GM23338 (cell line): ENCODE results near the gene PTPRN2.

Experiments
- CREB1 ChIP-seq: fragments of 250-450 bp; sonication (Bioruptor Pico); IDR thresholded peaks from 2 replicates; pipeline ENCODE4 v1.5.0; 2020; ENCODE audit warnings: low read depth, mild to moderate bottlenecking, moderate library complexity
- EZH2 ChIP-seq: fragments of 200-600 bp; sonication (generic); IDR thresholded peaks from one replicate; pipeline ENCODE4 v1.8.0; 2017; ENCODE audit warnings: antibody characterized with exemption, mild to moderate bottlenecking, low read depth; ENCODE audit not compliant: unreplicated experiment
- EZH2phosphoT487 ChIP-seq: fragments of 200-600 bp; sonication (generic); IDR thresholded peaks from one replicate; pipeline ENCODE4 v1.8.1; 2018; ENCODE audit warnings: antibody characterized with exemption; ENCODE audit not compliant: unreplicated experiment
- JUNB ChIP-seq: IDR thresholded peaks from one replicate; pipeline ENCODE4 v1.6.1; 2016; ENCODE audit warnings: antibody characterized with exemption; ENCODE audit not compliant: unreplicated experiment
- NANOG ChIP-seq: IDR thresholded peaks from 2 replicates; pipeline ENCODE4 v1.6.1; 2016; ENCODE audit warnings: antibody characterized with exemption, borderline replicate concordance
- POLR2AphosphoS5 ChIP-seq: IDR thresholded peaks from 2 replicates; pipeline ENCODE4 v1.6.1; 2016; ENCODE audit warnings: antibody characterized with exemption, low read depth
- ZNF331 ChIP-seq: fragments of 250-450 bp; sonication (Bioruptor Pico); IDR thresholded peaks from 2 replicates; pipeline ENCODE4 v1.5.0; 2020; ENCODE audit warnings: low read depth, mild to moderate bottlenecking, moderate library complexity
- TF ChIP-seq, protein P1 (sequence below): IDR thresholded peaks from one replicate; pipeline ENCODE4 v1.6.1; 2018; ENCODE audit warnings: antibody characterized with exemption; ENCODE audit not compliant: unreplicated experiment
- TF ChIP-seq, protein P2 (sequence below), 2 experiments: fragments of 200-600 bp in 1 of 2; sonication (generic) in 1 of 2; conservative IDR thresholded peaks; 2 replicates each; pipeline versions ENCODE4 v1.5.1 to v1.6.1; 2016 to 2017; ENCODE audit warnings: antibody characterized with exemption in 2 of 2, low read depth in 2 of 2, mild to moderate bottlenecking in 2 of 2, moderate library complexity in 1 of 2
- TF ChIP-seq, protein P3 (sequence below): fragments of 250-450 bp; sonication (Bioruptor Pico); IDR thresholded peaks from 2 replicates; pipeline ENCODE4 v1.5.0; 2020; ENCODE audit warnings: mild to moderate bottlenecking, moderate library complexity
- TF ChIP-seq, protein P4 (sequence below): IDR thresholded peaks from 2 replicates; pipeline ENCODE4 v1.6.1; 2016; ENCODE audit warnings: antibody characterized with exemption

DNA sequence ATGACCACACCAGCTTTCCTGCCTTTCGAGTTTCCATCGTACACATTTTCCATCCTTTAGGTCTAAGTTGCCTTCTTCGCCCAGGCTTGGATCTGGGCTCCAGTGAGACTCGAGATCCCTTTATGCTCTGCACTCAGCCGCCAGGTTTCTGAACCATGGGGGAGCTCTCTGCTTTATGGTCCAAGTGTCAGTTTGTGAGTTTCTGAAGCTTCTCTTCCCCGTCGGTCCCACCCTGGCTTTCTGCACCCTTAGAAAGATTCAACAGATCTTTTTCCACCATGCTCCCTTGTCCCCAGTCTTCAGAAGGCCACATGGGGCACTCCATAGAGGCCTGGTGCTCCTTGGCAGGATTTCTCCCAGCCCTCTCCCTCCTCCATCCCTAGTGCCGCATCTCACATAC is 402.0 kb downstream of the PTPRN2 start:
- no peak for TF ChIP-seq POLR2AphosphoS5
- TF ChIP-seq, protein P1, sequence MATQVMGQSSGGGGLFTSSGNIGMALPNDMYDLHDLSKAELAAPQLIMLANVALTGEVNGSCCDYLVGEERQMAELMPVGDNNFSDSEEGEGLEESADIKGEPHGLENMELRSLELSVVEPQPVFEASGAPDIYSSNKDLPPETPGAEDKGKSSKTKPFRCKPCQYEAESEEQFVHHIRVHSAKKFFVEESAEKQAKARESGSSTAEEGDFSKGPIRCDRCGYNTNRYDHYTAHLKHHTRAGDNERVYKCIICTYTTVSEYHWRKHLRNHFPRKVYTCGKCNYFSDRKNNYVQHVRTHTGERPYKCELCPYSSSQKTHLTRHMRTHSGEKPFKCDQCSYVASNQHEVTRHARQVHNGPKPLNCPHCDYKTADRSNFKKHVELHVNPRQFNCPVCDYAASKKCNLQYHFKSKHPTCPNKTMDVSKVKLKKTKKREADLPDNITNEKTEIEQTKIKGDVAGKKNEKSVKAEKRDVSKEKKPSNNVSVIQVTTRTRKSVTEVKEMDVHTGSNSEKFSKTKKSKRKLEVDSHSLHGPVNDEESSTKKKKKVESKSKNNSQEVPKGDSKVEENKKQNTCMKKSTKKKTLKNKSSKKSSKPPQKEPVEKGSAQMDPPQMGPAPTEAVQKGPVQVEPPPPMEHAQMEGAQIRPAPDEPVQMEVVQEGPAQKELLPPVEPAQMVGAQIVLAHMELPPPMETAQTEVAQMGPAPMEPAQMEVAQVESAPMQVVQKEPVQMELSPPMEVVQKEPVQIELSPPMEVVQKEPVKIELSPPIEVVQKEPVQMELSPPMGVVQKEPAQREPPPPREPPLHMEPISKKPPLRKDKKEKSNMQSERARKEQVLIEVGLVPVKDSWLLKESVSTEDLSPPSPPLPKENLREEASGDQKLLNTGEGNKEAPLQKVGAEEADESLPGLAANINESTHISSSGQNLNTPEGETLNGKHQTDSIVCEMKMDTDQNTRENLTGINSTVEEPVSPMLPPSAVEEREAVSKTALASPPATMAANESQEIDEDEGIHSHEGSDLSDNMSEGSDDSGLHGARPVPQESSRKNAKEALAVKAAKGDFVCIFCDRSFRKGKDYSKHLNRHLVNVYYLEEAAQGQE: no peak
- TF ChIP-seq, protein P2, sequence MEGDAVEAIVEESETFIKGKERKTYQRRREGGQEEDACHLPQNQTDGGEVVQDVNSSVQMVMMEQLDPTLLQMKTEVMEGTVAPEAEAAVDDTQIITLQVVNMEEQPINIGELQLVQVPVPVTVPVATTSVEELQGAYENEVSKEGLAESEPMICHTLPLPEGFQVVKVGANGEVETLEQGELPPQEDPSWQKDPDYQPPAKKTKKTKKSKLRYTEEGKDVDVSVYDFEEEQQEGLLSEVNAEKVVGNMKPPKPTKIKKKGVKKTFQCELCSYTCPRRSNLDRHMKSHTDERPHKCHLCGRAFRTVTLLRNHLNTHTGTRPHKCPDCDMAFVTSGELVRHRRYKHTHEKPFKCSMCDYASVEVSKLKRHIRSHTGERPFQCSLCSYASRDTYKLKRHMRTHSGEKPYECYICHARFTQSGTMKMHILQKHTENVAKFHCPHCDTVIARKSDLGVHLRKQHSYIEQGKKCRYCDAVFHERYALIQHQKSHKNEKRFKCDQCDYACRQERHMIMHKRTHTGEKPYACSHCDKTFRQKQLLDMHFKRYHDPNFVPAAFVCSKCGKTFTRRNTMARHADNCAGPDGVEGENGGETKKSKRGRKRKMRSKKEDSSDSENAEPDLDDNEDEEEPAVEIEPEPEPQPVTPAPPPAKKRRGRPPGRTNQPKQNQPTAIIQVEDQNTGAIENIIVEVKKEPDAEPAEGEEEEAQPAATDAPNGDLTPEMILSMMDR (conservative IDR thresholded peaks at IDR 0.05; ENCODE audit: low read depth in 2 of 2): no peak
- TF ChIP-seq EZH2: no peak
- TF ChIP-seq CREB1 (CRISPR knock-in tag): no peak
- TF ChIP-seq EZH2phosphoT487: no peak
- no peak for TF ChIP-seq NANOG
- no peak for TF ChIP-seq JUNB
- no peak for TF ChIP-seq ZNF331 (CRISPR knock-in tag)
- TF ChIP-seq, protein P3, sequence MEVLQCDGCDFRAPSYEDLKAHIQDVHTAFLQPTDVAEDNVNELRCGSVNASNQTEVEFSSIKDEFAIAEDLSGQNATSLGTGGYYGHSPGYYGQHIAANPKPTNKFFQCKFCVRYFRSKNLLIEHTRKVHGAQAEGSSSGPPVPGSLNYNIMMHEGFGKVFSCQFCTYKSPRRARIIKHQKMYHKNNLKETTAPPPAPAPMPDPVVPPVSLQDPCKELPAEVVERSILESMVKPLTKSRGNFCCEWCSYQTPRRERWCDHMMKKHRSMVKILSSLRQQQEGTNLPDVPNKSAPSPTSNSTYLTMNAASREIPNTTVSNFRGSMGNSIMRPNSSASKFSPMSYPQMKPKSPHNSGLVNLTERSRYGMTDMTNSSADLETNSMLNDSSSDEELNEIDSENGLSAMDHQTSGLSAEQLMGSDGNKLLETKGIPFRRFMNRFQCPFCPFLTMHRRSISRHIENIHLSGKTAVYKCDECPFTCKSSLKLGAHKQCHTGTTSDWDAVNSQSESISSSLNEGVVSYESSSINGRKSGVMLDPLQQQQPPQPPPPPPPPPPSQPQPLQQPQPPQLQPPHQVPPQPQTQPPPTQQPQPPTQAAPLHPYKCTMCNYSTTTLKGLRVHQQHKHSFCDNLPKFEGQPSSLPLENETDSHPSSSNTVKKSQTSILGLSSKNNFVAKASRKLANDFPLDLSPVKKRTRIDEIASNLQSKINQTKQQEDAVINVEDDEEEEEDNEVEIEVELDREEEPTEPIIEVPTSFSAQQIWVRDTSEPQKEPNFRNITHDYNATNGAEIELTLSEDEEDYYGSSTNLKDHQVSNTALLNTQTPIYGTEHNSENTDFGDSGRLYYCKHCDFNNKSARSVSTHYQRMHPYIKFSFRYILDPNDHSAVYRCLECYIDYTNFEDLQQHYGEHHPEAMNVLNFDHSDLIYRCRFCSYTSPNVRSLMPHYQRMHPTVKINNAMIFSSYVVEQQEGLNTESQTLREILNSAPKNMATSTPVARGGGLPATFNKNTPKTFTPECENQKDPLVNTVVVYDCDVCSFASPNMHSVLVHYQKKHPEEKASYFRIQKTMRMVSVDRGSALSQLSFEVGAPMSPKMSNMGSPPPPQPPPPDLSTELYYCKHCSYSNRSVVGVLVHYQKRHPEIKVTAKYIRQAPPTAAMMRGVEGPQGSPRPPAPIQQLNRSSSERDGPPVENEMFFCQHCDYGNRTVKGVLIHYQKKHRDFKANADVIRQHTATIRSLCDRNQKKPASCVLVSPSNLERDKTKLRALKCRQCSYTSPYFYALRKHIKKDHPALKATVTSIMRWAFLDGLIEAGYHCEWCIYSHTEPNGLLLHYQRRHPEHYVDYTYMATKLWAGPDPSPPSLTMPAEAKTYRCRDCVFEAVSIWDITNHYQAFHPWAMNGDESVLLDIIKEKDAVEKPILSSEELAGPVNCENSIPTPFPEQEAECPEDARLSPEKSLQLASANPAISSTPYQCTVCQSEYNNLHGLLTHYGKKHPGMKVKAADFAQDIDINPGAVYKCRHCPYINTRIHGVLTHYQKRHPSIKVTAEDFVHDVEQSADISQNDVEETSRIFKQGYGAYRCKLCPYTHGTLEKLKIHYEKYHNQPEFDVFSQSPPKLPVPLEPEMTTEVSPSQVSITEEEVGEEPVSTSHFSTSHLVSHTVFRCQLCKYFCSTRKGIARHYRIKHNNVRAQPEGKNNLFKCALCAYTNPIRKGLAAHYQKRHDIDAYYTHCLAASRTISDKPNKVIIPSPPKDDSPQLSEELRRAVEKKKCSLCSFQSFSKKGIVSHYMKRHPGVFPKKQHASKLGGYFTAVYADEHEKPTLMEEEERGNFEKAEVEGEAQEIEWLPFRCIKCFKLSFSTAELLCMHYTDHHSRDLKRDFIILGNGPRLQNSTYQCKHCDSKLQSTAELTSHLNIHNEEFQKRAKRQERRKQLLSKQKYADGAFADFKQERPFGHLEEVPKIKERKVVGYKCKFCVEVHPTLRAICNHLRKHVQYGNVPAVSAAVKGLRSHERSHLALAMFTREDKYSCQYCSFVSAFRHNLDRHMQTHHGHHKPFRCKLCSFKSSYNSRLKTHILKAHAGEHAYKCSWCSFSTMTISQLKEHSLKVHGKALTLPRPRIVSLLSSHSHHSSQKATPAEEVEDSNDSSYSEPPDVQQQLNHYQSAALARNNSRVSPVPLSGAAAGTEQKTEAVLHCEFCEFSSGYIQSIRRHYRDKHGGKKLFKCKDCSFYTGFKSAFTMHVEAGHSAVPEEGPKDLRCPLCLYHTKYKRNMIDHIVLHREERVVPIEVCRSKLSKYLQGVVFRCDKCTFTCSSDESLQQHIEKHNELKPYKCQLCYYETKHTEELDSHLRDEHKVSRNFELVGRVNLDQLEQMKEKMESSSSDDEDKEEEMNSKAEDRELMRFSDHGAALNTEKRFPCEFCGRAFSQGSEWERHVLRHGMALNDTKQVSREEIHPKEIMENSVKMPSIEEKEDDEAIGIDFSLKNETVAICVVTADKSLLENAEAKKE (CRISPR knock-in tag): no peak
- TF ChIP-seq, protein P4, sequence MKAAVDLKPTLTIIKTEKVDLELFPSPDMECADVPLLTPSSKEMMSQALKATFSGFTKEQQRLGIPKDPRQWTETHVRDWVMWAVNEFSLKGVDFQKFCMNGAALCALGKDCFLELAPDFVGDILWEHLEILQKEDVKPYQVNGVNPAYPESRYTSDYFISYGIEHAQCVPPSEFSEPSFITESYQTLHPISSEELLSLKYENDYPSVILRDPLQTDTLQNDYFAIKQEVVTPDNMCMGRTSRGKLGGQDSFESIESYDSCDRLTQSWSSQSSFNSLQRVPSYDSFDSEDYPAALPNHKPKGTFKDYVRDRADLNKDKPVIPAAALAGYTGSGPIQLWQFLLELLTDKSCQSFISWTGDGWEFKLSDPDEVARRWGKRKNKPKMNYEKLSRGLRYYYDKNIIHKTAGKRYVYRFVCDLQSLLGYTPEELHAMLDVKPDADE: no peak
